ENCODE results near the gene KRT1.

DNA sequence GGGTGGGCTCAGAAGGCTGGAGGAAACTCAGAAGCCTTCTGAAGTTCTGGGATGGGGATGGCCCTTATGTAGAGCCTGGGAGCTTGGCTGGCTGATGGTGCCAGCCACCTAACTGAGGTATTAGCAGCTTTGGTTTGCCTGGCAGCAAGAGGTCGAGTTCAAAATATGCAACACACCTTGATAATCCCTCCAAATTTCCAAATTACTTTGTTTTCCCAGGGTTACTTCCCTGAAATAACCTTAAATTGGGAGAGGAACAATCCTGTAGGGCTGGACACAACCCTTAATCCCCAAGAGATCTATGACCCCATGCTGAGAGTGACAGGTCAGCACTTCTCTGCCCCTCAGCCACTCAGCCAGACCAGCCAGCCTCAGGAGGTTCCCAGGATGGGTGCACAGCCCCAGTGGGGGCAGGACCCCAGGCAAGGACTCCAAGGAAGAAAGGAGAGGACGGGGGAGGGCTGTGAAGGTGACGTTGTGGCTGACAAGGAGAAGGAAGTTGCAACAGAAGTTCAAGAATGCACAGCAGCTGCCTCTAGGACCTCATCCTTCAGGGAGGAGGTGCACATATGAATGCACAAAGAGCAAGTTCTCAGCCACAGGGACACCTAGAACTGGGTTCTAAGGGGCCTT lies 41.7 kb upstream of the KRT1 start:
- TF ChIP-seq, protein P1, sequence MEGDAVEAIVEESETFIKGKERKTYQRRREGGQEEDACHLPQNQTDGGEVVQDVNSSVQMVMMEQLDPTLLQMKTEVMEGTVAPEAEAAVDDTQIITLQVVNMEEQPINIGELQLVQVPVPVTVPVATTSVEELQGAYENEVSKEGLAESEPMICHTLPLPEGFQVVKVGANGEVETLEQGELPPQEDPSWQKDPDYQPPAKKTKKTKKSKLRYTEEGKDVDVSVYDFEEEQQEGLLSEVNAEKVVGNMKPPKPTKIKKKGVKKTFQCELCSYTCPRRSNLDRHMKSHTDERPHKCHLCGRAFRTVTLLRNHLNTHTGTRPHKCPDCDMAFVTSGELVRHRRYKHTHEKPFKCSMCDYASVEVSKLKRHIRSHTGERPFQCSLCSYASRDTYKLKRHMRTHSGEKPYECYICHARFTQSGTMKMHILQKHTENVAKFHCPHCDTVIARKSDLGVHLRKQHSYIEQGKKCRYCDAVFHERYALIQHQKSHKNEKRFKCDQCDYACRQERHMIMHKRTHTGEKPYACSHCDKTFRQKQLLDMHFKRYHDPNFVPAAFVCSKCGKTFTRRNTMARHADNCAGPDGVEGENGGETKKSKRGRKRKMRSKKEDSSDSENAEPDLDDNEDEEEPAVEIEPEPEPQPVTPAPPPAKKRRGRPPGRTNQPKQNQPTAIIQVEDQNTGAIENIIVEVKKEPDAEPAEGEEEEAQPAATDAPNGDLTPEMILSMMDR (conservative IDR thresholded peaks at IDR 0.05; ENCODE audit: low read length) = no peak
- TF ChIP-seq EZH2phosphoT487 (IDR thresholded peaks at IDR 0.05; ENCODE audit: borderline replicate concordance, low read depth, low read length) = no peak

Measured in OCI-LY7 (cell line).